HG02943 (cell line): ENCODE measurements around the gene PRM3.

Experiments used
- ATAC-seq: cut with Tn5 transposase; IDR thresholded peaks from one replicate; pipeline ENCODE4 v1.9.1; 2021; ENCODE audit warnings: mild to moderate bottlenecking, low read depth, moderate library complexity; ENCODE audit not compliant: unreplicated experiment

PRM3 gene, protein sequence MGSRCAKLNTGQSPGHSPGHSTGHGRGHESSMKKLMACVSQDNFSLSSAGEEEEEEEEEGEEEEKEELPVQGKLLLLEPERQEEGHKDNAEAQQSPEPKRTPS

DNA sequence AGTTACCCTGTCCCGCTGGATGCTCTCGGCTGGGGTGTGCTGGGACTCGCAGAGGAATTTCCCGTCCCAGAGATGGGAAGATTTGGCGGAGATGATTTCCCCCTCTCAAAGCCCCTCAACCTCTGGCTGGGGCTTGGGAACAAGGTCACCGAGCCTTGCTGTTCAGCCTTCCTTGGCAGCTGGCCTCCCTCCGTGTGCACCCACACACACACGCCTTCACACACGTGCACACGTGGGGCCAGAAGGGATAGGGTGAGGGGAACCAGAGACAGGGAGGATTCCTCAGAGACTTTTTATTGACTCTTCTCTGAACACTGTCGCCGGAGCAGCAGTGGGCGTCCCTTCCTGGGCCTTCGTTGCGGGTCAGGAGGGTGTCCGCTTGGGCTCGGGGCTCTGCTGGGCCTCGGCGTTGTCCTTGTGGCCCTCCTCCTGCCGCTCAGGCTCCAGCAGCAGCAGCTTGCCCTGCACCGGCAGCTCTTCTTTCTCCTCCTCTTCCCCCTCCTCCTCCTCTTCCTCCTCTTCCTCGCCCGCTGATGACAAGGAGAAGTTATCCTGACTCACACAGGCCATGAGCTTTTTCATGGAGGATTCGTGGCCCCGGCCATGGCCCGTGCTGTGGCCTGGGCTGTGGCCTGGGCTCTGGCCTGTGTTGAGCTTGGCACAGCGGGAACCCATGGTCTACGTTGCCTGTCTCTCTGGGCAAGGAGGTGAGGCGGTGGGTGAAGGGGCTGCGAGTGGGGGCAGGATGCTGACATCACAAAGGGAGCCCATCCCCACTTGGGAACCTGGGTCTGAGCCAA is at the start of gene PRM3:
Gene PRM3, minus strand, starts transcription at position 709 of the 800 bp plus-strand sequence. Its CDS starts 34 bp downstream, at position 675.
- no peak for ATAC-seq

DNA sequence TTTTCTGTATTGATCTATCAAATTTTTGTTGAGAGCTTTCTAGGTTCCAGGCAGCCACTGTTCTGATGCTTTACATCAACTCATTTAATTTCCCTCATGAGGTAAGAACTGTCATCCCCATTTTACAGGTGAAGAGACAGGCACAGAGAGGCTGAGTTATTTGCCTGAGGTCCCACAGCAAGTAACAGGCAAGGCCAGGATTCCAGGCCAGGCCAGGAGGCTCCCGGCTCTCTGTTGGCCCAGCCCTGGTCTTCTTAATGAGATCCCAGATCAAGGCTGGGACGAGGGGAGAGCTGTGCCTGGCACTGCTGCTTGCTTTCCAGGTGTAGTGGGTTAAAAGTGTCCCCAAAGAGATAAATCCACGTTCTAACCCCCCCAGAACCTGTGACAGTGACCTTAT is 49.4 kb upstream of the PRM3 start:
- no peak for ATAC-seq

DNA sequence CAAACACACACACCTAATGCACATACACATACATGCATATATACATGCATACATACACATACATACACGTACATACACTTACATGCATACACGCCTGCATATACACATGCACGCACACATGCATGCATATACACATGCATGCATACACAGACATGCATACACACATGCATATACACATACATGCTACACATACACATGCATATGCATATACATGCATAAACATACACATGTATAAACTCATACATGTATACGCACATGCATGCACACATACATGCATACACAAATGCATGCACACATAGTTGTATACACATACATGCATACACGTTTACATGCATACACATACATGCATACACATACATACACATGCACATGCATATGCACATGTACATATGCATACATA is 48.2 kb upstream of the PRM3 start:
- no peak for ATAC-seq

DNA sequence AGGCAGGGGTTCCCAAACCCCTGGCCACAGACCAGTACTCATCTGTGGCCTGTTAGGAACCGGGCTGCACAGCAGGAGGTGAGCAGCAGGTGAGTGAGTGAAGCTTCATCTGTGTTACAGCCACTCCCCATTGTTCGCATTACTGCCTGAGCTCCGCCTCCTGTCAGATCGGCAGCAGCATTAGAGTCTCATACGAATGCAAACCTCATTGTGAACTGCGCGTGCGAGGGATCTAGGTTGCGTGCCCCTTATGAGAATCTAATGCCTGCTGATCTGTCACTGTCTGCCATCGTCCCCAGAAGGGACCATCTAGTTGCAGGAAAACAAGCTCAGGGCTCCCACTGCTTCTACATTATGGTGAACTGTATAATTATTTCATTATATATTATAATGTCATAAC is 46.7 kb upstream of the PRM3 start:
- ATAC-seq, result no peak

DNA sequence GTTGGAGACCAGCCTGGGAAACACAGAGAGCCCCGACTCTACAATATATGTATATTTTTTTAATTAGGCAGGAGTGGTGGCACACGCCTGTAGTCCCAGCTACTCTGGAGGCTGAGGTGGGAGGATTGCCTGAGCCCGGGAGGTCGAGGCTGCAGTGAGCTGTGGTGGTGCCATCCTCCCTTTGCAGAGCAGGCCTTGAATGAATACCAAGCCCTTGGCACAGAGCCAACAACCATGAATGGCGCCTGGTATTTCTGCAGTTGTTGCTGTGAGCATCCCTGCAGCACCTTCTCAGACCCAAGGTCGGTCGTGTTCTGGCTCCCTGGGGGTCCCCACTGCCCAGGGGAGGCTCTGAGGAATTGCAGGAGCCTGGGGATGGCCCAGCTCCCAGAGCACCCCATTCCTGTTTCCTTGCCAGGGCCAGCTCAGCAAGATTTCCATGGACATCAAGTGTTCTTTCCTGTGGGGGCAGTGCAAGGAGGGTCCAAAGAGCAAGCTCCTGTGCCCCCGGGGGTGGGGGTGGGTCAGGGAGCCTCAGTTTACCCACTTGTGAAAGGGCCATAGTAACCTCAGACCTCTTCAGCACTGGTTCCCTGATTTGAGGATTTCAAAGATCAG is 46.2 kb upstream of the PRM3 start:
- no peak for ATAC-seq

DNA sequence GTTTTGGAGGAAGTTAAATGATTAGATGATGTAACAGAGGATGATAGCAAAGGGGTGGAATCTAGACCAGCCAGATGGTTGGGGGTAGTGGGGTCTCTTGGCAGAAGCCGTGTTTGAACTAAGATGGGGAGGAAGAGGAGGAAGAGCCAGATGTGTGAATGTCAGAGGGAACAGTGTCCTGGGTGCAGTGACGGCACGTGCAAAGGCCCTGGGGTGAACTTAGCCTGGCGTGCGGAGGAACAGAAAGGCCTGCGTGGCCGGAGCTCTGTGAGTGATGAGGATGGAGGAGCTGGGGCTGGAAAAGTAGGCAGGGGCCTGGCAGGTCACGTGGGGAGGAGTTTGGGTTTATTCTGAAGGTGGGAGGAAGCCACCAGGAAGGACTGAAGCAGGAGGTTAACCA is 45.4 kb upstream of the PRM3 start:
- ATAC-seq, result no peak

DNA sequence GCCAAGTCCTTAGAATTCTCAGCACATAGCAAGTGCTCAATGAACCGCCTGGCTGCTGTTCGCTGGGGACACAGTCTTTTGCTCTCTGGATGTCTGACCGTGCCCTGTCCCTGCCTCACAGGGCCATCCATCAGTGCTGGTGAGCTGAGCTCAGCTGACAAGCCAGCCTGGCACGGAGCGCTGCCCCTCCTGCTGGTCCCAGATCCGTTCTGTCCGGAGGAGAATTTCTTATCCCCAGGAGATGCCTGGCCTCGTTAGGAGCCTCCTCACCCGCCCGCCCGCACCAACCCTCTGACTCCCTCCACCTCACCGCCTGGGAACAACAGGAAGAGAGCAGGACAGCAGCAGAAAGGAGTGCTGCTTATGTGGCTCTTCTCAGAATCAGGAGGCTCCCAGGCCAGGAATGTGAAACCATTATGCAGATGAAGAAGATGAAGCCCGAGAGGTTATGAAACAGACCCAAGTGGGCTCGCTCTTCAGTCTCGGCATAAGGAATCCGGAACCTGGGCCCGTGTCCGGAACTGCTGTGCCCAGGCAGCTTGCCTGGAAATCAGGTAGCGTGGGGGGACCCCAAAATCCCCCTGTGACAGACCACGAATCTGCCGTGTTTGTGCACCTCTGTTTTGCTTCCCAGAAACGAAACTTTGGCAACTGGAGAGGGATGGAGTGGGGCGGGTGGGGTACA is 43.0 kb upstream of the PRM3 start:
- ATAC-seq, result no peak

DNA sequence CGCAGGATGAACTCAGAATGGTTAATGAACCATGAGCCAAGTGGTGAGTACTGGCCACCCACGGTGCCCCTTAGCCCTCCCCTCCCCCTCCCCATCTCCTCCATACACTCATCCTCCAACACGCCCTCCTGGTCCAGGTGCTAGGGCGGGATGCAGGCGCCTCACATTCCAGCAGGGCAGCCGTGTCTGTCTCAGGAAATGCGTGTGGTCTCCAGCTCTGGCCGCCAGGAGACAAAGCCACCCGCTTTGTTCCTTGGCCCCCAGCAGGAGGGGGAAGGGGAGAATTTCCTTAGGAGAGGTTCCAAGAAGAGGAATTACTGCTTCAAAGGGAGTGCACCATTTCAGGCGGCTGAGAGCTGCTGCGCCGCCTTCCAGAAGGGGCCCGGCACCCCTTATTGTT is 42.1 kb upstream of the PRM3 start:
- no peak for ATAC-seq

DNA sequence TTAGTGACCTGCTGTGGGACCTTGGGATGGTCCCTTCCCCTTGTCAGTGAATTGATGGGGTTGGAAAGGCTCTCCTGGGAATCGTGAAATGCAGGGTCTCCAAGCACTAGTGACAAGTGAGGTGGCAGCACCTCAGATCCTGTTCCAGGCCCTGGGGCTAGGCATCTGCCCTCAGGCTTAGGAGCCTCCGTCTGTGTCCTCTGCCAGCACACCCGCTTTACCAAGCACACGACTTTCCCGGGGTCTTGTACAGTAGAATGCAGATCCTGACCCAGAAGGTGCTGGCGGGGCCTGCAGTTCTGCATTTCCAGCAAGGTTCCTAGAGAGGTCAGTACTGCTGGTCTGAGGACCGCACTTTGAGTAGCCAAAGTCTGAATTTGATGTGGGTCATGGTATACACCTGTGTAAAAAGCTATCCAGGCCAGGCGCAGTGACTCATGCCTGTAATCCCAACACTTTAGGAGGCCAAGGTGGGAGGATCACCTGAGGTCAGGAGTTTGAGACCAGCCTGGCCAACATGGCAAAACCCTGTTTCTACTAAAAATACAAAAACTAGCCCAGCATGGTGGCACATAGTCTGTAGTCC is 41.0 kb upstream of the PRM3 start:
- no peak for ATAC-seq

DNA sequence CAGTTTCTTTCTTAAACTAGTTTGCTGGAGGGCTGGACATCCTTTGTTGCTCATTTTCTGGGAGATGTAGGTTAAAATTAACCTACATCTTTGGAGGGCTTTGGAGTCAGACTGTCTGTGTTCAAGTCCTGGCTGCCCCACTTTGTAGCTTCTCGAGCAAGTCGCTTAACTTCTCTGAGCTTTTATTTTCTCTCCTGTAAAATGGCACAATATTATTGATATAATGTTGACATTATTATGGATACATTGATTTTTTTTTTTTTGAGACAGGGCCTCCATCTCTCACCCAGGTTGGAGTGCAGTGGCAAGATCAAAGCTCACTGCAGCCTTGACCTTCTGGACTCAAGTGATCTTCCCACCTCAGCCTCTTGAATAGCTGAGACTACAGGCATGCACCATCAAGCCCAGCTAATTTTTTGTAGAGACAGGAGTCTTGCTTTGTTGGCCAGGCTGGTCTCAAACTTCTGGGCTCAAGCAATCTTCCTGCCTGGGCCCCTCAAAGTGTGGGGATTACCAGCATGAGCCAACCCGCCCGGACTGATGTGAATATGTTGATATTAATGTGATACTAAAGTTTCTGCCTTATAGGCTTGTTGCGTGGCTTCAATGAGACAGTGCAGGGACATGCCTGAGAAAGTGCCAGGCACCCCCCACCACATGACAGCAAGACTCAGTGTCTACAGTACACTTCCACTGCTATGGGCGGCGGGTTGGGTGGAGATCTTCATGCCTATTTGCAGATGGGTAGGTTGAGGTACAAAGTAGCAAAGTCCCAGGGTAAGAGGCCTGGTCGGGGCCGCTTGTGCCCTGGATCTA is 40.3 kb upstream of the PRM3 start:
- no peak for ATAC-seq

DNA sequence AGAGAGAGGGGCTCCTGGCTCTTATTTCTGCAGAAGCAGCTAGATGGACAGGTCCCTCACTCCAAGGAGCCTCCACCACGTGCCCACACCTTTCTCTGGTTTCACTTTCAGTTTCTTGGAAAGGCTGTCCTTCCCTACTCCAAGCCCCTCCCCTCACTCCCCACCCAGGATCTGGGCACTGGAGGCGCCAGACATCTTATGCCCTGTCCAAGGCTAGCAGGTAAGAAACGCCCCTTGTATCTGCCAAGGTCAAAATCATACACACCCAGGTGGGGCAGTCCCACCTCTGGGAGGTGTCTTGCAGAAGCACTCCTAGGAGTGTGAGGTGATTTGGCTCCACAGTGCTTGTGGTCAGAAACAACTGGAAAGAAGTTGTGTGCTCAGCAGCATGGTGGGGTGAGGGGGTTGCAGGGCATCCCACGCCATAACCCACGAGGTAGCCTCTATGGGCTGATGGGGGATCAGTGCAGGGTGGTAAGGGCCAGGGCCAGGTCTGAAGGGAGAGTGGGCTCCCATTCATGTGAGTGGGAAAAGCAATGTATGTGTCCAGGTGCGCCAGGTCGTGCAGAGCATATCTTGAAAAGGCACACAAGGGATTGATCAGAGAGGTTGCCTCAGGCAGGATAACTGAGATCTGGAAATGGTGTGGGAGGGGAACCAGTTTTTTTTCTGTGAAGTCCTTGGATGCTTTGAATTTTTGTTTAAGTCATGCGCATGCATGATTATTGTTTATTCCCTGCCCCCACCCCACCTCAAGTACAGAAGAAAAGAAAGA is 39.5 kb upstream of the PRM3 start:
- no peak for ATAC-seq

DNA sequence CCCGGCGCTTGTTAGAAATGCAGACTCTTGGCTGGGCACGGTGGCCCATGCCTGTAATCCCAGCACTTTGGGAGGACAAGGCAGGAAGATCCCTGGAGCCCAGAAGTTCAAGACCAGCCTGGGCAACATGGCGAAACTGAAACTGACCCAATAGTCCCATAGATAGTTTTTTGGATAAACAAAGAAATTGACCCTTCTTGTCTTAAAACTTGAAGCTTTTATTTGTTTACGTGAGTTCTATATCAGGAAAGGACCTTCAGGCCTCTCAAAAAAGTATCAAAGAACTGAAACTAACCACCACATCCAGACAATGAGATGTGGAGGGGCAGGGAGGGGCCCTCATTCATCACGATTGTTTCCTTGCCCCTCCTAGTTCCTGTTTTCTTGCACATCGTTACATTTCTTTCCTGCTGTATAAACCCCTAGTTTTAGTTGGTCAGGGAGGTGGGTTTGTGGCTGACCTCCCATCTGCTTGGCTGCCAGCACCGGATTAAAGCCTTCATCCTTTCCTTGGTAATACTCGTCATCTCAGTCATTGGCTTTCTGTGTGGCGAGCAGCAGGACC is 37.6 kb upstream of the PRM3 start:
- no peak for ATAC-seq

DNA sequence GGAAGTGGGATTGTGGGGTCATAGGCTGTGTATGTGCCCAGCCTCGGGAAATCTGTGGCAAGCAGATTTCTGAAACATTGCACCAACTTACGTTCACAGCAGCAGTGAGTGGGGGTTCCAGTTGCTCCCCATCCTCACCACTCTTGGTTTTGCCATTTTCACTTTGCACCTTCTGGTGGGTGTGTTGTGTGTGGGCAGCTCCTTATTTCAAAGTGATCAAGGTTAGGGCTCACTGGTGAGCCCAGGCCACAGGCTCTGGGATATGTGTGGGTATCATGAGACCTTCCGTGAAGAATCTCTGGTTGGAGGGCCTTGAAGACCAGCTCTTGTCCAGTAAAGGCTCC is 37.2 kb upstream of the PRM3 start:
- no peak for ATAC-seq

DNA sequence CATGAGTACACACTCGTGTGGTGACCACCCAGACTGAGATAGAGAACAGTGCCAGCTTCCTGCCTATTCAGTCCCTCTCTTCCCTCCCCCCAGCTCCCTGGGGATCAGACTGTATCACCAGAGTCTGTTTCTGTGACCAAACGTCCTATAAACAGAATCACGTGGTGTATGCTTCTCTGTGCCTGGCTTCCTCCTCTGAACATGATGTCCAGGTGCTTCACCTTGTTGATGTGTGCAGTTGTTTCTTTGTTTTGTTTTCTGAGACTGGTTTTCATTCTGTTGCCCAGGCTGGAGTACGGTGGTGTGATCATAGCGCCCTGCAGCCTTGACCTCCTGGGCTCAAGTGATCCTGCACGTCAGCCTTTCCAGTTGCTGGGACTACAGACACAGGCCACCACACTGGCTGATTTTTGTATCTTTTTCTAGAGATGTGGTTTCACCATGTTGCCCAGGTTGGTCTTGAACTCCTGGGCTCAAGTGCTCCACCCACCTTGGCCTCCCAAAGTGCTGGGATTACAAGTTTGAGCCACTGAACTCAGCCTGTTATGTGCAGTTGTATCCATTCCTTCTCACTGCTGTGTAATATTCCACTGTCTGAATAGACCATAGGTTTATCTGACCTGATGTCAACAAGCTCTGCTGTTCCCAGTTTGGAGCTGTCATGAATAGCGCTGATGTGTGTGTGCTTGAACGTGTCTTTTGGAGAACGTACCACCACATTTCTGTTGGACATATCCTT is 36.6 kb upstream of the PRM3 start:
- peak; percentile 53 for ATAC-seq

DNA sequence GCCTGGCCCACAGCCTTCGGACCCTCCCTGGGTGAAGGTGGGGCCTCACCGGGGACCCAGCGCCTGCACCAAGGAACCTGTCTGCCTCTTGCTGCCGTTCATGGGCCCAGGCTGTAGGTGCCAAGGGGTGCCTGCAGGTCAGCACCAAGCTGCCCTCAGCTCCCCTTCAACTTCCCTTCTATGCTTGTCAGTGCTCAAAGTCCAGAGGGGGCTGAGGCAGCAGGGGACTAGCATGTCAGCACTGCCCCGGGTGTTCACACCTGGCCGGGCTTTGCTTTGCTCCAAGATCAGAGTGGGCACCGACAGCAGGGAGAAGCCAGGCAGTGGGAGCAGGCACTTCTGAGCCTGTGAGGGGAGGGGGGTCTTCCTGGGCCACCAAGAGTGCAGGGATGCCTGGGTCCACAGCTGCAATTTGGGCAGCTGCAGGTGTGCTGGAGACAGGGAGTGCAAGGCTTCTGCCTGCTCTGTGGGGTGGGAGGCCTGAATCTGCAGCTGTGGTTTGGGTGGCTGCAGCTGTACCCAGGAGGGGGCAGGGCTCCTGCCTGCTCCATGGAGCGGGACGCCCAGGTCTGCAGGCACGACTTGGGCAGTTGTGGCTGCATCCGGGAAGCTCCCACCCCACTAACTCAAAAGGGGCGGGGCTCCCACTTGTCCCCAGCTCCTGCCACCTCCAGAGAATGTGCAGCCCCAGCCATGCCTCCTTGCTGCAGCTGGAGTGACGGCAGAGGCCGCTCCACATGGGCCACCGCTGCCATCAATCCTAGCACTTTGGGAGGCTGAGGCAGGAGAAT is 35.3 kb upstream of the PRM3 start:
- ATAC-seq, result no peak

DNA sequence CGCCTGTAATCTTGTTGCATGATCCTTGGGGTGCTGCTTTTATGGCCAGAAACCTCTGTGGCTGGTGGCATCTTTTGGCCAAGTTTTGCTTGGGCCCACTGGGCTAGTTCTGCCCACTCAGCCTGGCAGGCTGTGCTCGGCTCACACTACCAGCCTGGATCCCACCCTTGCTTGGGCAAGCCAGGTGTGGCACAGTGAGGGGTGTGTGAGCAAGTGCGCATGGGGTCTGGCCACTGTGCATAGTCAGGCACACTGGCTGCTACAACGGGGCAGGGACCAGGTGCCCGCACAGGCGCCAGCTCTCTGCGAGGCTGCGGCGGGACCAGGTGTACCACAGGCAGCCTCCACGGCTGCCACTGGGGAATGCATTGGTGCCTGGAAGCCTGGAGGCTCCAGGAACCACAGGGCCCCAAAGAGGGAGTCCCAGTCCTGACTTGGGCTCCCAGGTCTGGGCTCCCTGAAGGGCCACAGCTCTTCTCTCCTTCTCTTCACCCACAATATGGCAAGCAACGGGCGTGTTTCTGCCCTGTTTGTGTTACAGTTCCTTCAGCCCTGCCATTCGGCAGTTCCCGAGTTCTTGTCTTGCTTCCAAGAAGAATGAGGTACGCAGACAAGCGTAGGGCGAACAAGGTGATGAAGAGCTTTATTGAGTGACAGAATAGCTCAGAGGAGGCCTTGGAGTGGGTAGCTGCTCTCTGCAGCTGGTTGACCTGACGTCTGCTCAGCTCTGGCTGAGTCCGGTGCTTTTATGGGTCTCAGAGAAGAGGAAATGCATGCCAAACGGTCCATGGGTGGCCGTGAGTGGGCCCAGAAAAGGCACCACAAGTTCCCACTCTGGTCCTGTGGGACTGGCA is 34.4 kb upstream of the PRM3 start:
- ATAC-seq, result no peak
